Neuronal stem cell (in vitro differentiated cells): ENCODE data around the gene HOXA11.
A peak's percentile ranks its signal among the peaks of the same experiment; 100 is the strongest.

ENCODE experiments used
- DNase-seq: peaks from one replicate; pipeline ENCODE4 v3.0.0-alpha.2; 2013; ENCODE audit warnings: low spot score
- H2AFZ ChIP-seq: one replicate; pipeline ENCODE4 v1.6.1; 2013; ENCODE audit warnings: mild to moderate bottlenecking, low read length, inconsistent platforms
- H2AK5ac ChIP-seq: 2 replicates; pipeline ENCODE4 v1.6.1; 2013; ENCODE audit warnings: low read depth, mild to moderate bottlenecking, inconsistent platforms, low read length, moderate library complexity, mixed read lengths
- H2BK120ac ChIP-seq: 2 replicates; pipeline ENCODE4 v1.6.1; 2013; ENCODE audit warnings: low read depth, mild to moderate bottlenecking, inconsistent platforms, low read length, moderate library complexity, mixed read lengths
- H2BK12ac ChIP-seq: one replicate; pipeline ENCODE4 v1.6.1; 2013; ENCODE audit warnings: low read length, inconsistent platforms
- H2BK15ac ChIP-seq: 2 replicates; pipeline ENCODE4 v1.6.1; 2013; ENCODE audit warnings: mild to moderate bottlenecking, low read length, inconsistent platforms, mixed read lengths
- H2BK5ac ChIP-seq: one replicate; pipeline ENCODE4 v1.6.1; 2013; ENCODE audit warnings: inconsistent platforms, mild to moderate bottlenecking, low read length, moderate library complexity
- H3K14ac ChIP-seq: one replicate; pipeline ENCODE4 v1.6.1; 2013; ENCODE audit warnings: low read length, inconsistent platforms
- H3K18ac ChIP-seq: 2 replicates; pipeline ENCODE4 v1.6.1; 2013; ENCODE audit warnings: low read length, inconsistent platforms
- H3K23ac ChIP-seq: 2 replicates; pipeline ENCODE4 v1.6.1; 2013; ENCODE audit warnings: low read depth, mild to moderate bottlenecking, mixed read lengths, low read length, inconsistent platforms; ENCODE audit not compliant: poor library complexity
- H3K27ac ChIP-seq: replicated peaks from 3 replicates; pipeline ENCODE4 v1.5.1; 2013; ENCODE audit warnings: low read length, inconsistent platforms
- H3K27me3 ChIP-seq, 3 experiments: 2 replicates each; pipeline ENCODE4 v1.6.1; 2013; ENCODE audit warnings: low read length in 3 of 3, mild to moderate bottlenecking in 2 of 3, inconsistent platforms in 1 of 3, low read depth in 1 of 3, mixed read lengths in 1 of 3, moderate library complexity in 1 of 3; ENCODE audit not compliant: control insufficient read depth in 3 of 3, insufficient read depth in 3 of 3
- H3K36me3 ChIP-seq, 2 donors: replicated peaks in 1 of 2; 2 replicates each; pipeline ENCODE4 v1.6.1; 2013; ENCODE audit warnings: low read length in 2 of 2; ENCODE audit not compliant: control insufficient read depth in 2 of 2, insufficient read depth in 2 of 2
- H3K4ac ChIP-seq: 2 replicates; pipeline ENCODE4 v1.6.1; 2013; ENCODE audit warnings: inconsistent platforms, mild to moderate bottlenecking, low read length, moderate library complexity
- H3K4me1 ChIP-seq, 2 donors: 1 replicate in 1 of 2; 2 replicates in 1 of 2; pipeline ENCODE4 v1.6.1; 2013; ENCODE audit warnings: low read length in 2 of 2, low read depth in 1 of 2; ENCODE audit not compliant: control insufficient read depth in 2 of 2, insufficient read depth in 1 of 2
- H3K4me2 ChIP-seq: one replicate; pipeline ENCODE4 v1.6.1; 2013; ENCODE audit warnings: mild to moderate bottlenecking, low read length, inconsistent platforms; ENCODE audit not compliant: insufficient read depth, poor library complexity, severe bottlenecking
- H3K4me3 ChIP-seq, 2 donors: 2 replicates each; pipeline ENCODE4 v1.5.1; 2013; ENCODE audit warnings: low read length in 2 of 2, mild to moderate bottlenecking in 2 of 2, inconsistent platforms in 1 of 2, moderate library complexity in 1 of 2
- H3K79me1 ChIP-seq: one replicate; pipeline ENCODE4 v1.6.1; 2013; ENCODE audit warnings: low read depth, mild to moderate bottlenecking, inconsistent platforms, low read length, moderate library complexity
- H3K9ac ChIP-seq: one replicate; pipeline ENCODE4 v1.6.1; 2013; ENCODE audit warnings: mild to moderate bottlenecking, low read depth, low read length, inconsistent platforms; ENCODE audit not compliant: poor library complexity
- H3K9me3 ChIP-seq, 2 donors: replicated peaks in 1 of 2; 2 replicates each; pipeline versions ENCODE3 to v1.6.1; 2013; ENCODE audit warnings: low read length in 2 of 2, mild to moderate bottlenecking in 2 of 2, inconsistent platforms in 1 of 2, low read depth in 1 of 2, mixed read lengths in 1 of 2, moderate library complexity in 1 of 2; ENCODE audit not compliant: control insufficient read depth in 2 of 2, insufficient read depth in 1 of 2
- H4K8ac ChIP-seq: one replicate; pipeline ENCODE4 v1.6.1; 2013; ENCODE audit warnings: low read depth, mild to moderate bottlenecking, inconsistent platforms, low read length, moderate library complexity
- H4K91ac ChIP-seq: one replicate; pipeline ENCODE4 v1.6.1; 2013; ENCODE audit warnings: low read length, low read depth, mild to moderate bottlenecking, inconsistent platforms; ENCODE audit not compliant: poor library complexity
- WGBS, 2 donors: extraction: QIAGEN DNeasy Blood & Tissue Kit; methylation state at CpG; one replicate each; pipeline ENCODE4 v1.1.7; 2013; ENCODE audit warnings: missing lambda C conversion rate in 2 of 2, mixed read lengths in 1 of 2; ENCODE audit not compliant: insufficient read length in 2 of 2, insufficient replicate concordance in 1 of 2; ENCODE audit errors: extremely low coverage in 2 of 2; 5-methylcytosine and 5-hydroxymethylcytosine counted together

The HOXA11 gene

DNA sequence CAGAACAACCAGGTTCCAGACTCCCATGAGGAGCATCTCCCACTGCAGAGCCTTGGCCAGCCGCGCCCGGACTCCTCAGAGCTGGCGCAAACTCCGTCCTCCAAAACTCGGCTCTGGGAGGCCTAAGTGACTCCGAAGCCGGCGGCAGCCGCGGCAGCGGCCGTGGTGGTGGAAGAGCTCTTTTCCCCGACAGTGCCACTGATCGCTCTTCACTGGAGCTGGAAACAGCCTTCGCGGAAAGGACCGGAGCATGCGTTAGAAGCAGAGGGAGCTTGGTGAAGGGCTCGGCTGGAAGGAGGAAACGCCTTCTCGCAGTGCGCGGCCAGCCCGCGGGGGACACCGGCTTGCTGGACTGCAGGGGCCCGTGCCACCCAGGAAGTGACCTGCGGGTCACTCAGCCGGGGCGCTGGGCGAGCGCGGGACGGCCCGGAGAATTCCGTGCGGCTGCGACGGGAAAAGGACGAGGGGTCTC, 19.9 kb upstream of the HOXA11 start:
- Histone ChIP-seq H3K14ac (peak overlapping the region; percentile 17), H3K79me1 (no peaks in the 10 kb centered on the region), H2BK120ac (no peak overlapping the region), H3K4me2 (no peak overlapping the region), H2BK5ac (no peak overlapping the region), H2AFZ (peak overlapping the region; percentile 71), H3K18ac (peak overlapping the region; percentile 76), H3K27me3 (peaks cover 56 to 99% (median 97%) of the 10 kb centered on the region in 3 experiments), H2BK12ac (no peak overlapping the region), H3K23ac (peak overlapping the region; percentile 50), H2BK15ac (no peak overlapping the region), H3K4ac (no peak overlapping the region), H2AK5ac (no peak overlapping the region), H3K4me1 (peaks cover 0 to 1% of the 10 kb centered on the region in 2 donors), H4K8ac (no peak overlapping the region), H4K91ac (no peak overlapping the region), H3K36me3 (no peaks in the 10 kb centered on the region), H3K4me3 (no peak overlapping the region), H3K9me3 (no peaks in the 10 kb centered on the region), H3K27ac (no peak overlapping the region), H3K9ac (no peak overlapping the region)
- WGBS, 2 donors, result no CpG with 5 or more reads among the region's 41 CpGs
- DNase-seq, result no peak

DNA sequence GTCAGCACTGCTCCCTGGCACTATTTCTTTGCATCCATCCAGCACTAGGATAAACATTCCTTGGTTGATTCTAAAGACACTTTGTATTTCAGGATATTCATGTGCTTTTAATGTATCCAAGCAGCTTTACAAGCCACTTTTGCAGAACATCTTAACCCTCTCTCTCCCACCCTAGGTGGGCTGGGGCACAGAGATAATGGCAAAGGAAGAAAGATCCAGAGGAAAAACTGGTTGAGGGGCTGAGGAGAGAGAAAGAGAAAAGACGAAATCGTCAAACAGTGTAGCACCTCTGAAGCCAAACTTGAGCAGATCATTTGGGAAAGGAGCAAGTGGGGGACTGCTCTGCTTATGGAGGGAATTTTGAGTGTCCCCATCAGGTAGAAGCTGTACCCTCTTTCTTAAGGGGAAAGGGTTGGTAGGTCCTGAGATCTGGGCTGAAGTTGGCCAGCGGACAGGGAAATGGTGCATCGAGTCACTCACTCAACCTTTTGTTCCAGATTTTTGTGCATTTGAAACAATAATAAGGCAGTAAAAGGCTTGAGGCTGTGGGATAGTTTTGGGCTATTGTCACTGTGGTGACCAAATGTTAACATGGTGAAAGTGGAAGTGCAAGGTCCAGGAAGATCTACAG, 19.0 kb upstream of the HOXA11 start:
- Histone ChIP-seq H3K79me1 (no peaks in the 10 kb centered on the region), H3K4me1 (peaks cover 0 to 1% of the 10 kb centered on the region in 2 donors), H3K36me3 (no peaks in the 10 kb centered on the region), H3K18ac (no peak overlapping the region), H2AK5ac (no peak overlapping the region), H2BK5ac (no peak overlapping the region), H3K14ac (no peak overlapping the region), H3K23ac (no peak overlapping the region), H4K91ac (no peak overlapping the region), H2BK120ac (no peak overlapping the region), H3K9me3 (no peaks in the 10 kb centered on the region), H2AFZ (no peak overlapping the region), H4K8ac (no peak overlapping the region), H3K27ac (no peak overlapping the region), H3K4ac (no peak overlapping the region), H3K4me3 (no peak overlapping the region), H3K9ac (no peak overlapping the region), H2BK15ac (no peak overlapping the region), H2BK12ac (no peak overlapping the region), H3K4me2 (no peak overlapping the region), H3K27me3 (peaks cover 61 to 97% (median 94%) of the 10 kb centered on the region in 3 experiments)
- DNase-seq, result no peak
- no CpG with 5 or more reads among the region's 4 CpGs for WGBS, 2 donors

DNA sequence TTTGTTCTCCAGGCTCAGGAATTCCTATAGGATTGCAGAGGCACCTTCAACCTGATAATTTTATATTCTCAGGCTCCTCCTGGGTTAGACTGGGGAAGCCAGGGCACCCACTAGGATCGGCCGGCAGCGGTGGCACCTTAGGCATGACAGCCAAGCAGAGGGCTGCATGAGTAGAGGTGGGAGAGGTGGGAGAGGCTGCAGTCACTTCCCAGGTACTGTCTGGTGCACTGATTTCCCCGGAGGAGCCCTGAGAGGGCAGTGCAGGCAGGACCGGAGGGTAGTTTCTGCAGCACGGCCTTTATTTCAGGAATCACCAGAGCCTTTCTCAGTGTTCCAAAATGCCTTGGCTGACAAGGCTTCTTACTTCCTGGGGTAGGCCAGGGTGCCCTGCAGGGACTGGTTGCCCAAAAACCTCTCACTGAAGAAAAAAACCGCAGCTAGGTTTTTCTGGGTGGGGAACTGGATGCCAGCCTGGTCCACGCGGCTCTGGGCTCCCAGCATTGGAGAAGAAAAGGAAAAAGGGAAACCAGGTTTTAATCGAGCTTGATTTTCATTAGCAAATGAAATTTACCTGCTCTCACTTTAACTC, 18.4 kb upstream of the HOXA11 start:
- H3K27me3 ChIP-seq, result peaks cover 67 to 97% (median 94%) of the 10 kb centered on the region in 3 experiments
- no peak for DNase-seq
- H3K27ac ChIP-seq, result no peak overlapping the region

DNA sequence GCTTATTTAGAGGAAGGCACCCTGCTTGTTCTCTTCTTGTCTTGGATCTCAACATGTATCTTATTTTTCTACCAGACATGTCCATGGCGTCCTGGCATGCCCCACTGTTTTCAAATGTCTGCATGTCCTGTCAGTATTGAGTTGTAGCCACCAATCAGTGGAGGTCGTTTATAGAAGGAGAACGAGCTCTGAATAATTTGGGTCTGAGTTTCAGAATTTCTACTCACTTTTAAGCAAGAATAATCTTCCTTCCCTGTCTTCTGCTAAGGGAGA, 17.8 kb upstream of the HOXA11 start:
- Histone ChIP-seq H2AFZ (no peak overlapping the region), H4K91ac (no peak overlapping the region), H3K36me3 (no peaks in the 10 kb centered on the region), H3K27me3 (peaks cover 72 to 97% (median 94%) of the 10 kb centered on the region in 3 experiments), H3K4me3 (no peak overlapping the region), H3K4ac (no peak overlapping the region), H3K9me3 (no peaks in the 10 kb centered on the region), H3K4me1 (peaks cover 0 to 1% of the 10 kb centered on the region in 2 donors), H2AK5ac (no peak overlapping the region), H3K9ac (no peak overlapping the region), H3K79me1 (no peaks in the 10 kb centered on the region), H3K14ac (no peak overlapping the region), H3K4me2 (no peak overlapping the region), H3K27ac (no peak overlapping the region), H2BK5ac (no peak overlapping the region), H3K23ac (no peak overlapping the region), H2BK15ac (no peak overlapping the region), H3K18ac (no peak overlapping the region), H2BK12ac (no peak overlapping the region), H4K8ac (no peak overlapping the region), H2BK120ac (no peak overlapping the region)
- no CpG with 5 or more reads among the region's 3 CpGs for WGBS, 2 donors
- DNase-seq, result no peak

More for the DNA sequence above, 18.4 kb upstream of the HOXA11 start:
- Histone ChIP-seq H3K9me3 (no peaks in the 10 kb centered on the region), H3K4ac (no peak overlapping the region), H2AK5ac (no peak overlapping the region), H4K8ac (no peak overlapping the region), H3K18ac (no peak overlapping the region), H3K23ac (no peak overlapping the region), H2BK12ac (no peak overlapping the region), H3K36me3 (no peaks in the 10 kb centered on the region), H3K14ac (no peak overlapping the region), H2AFZ (no peak overlapping the region), H3K79me1 (no peaks in the 10 kb centered on the region), H2BK15ac (no peak overlapping the region), H3K4me3 (no peak overlapping the region), H2BK5ac (no peak overlapping the region), H3K9ac (no peak overlapping the region), H3K4me1 (peaks cover 0 to 1% of the 10 kb centered on the region in 2 donors), H4K91ac (no peak overlapping the region), H3K4me2 (no peak overlapping the region), H2BK120ac (no peak overlapping the region)
- WGBS, 2 donors, result no CpG with 5 or more reads among the region's 10 CpGs
